Adrenal gland (tissue), 5 donors: ENCODE data around the gene SNX9.

Experiments
- CTCF ChIP-seq, 6 experiments: fragments of 450-650 bp in 4 of 6; fragments of 200-600 bp in 2 of 6; sonication (generic) in 1 of 6; IDR thresholded peaks; 1 replicate in 5 of 6; 2 replicates in 1 of 6; pipeline versions ENCODE4 v1.5.1 to v1.8.0; 2016 to 2021; ENCODE audit warnings: antibody characterized with exemption in 6 of 6, mild to moderate bottlenecking in 2 of 6, moderate library complexity in 1 of 6
- POLR2A ChIP-seq, 2 donors: fragments of 450-650 bp; IDR thresholded peaks; one replicate each; pipeline ENCODE4 v1.6.1; 2017; ENCODE audit warnings: antibody characterized with exemption in 2 of 2, mild to moderate bottlenecking in 2 of 2, moderate library complexity in 1 of 2
- donor health status: DM: no; HTN: no; CAD: no.

GRCh38 chr6:157928428-157928827 is 105.4 kb downstream of the SNX9 start:
- TF ChIP-seq CTCF (IDR thresholded peaks at IDR 0.05) (no peak), POLR2A (IDR thresholded peaks at IDR 0.05) (no peak)
